HepG2 (cell line): Measurements from ENCODE around the gene WDR18. TPM values are rescaled to one million over a fixed set of nuclear protein-coding genes. Genes with fewer than 3 reads are reported as not detected.

Source experiments
- ESRRA ChIP-seq: sonication (generic); formaldehyde crosslinking; IDR thresholded peaks from 2 replicates; pipeline ENCODE4 v1.5.1; 2020; ENCODE audit warnings: mild to moderate bottlenecking, low read depth, missing genetic modification reagents
- FOSL2 ChIP-seq: sonication (generic); formaldehyde crosslinking; IDR thresholded peaks from 2 replicates; pipeline ENCODE4 v1.4.0; 2020; ENCODE audit warnings: missing genetic modification reagents
- FOXC1 ChIP-seq: sonication (generic); formaldehyde crosslinking; IDR thresholded peaks from 2 replicates; pipeline ENCODE4 v1.8.0; 2022; ENCODE audit warnings: mild to moderate bottlenecking, missing genetic modification reagents, borderline replicate concordance
- KAT2B ChIP-seq: fragments of 150-350 bp; IDR thresholded peaks from 2 replicates; pipeline ENCODE4 v1.6.1; 2014; ENCODE audit warnings: low read depth, low read length, borderline replicate concordance
- MED1 ChIP-seq: sonication (generic); formaldehyde crosslinking; IDR thresholded peaks from 2 replicates; pipeline ENCODE4 v1.4.0; 2020; ENCODE audit warnings: missing genetic modification reagents
- NR3C1 ChIP-seq: sonication (generic); formaldehyde crosslinking; IDR thresholded peaks from 2 replicates; pipeline ENCODE4 v1.4.0; 2020; ENCODE audit warnings: missing genetic modification reagents
- RXRA ChIP-seq: sonication (generic); formaldehyde crosslinking; IDR thresholded peaks from 2 replicates; pipeline ENCODE4 v1.5.1; 2020; ENCODE audit warnings: missing genetic modification reagents
- SIN3A ChIP-seq: IDR thresholded peaks from 2 replicates; pipeline ENCODE4 v1.6.1; 2011; ENCODE audit warnings: low read depth, mild to moderate bottlenecking, control low read depth, low read length, borderline replicate concordance
- SIX4 ChIP-seq: sonication (generic); formaldehyde crosslinking; IDR thresholded peaks from 2 replicates; pipeline ENCODE4 v1.4.0; 2020; ENCODE audit warnings: missing genetic modification reagents
- SMAD3 ChIP-seq: sonication (generic); formaldehyde crosslinking; IDR thresholded peaks from 2 replicates; pipeline ENCODE4 v1.4.0; 2020; ENCODE audit warnings: missing genetic modification reagents
- ZBTB20 ChIP-seq: sonication (generic); formaldehyde crosslinking; IDR thresholded peaks from 2 replicates; pipeline ENCODE4 v1.8.1; 2023; ENCODE audit warnings: missing genetic modification reagents, low read depth, mild to moderate bottlenecking, borderline replicate concordance
- ZFP1 ChIP-seq: IDR thresholded peaks from 2 replicates; pipeline ENCODE4 v1.6.1; 2016
- ZFP36 ChIP-seq: fragments of 150-350 bp; IDR thresholded peaks from 2 replicates; pipeline ENCODE4 v1.6.1; 2018; ENCODE audit warnings: borderline replicate concordance, low read length, low read depth; ENCODE audit not compliant: partially characterized antibody
- ZNF337 ChIP-seq: sonication (generic); formaldehyde crosslinking; IDR thresholded peaks from 2 replicates; pipeline ENCODE4 v1.5.1; 2020; ENCODE audit warnings: missing genetic modification reagents, low read depth, mild to moderate bottlenecking, borderline replicate concordance
- ZNF644 ChIP-seq: IDR thresholded peaks from 2 replicates; pipeline ENCODE4 v1.6.1; 2016; ENCODE audit warnings: low read depth
- ZNF670 ChIP-seq: sonication (generic); formaldehyde crosslinking; IDR thresholded peaks from 2 replicates; pipeline ENCODE4 v1.8.0; 2022; ENCODE audit warnings: mild to moderate bottlenecking, missing genetic modification reagents, borderline replicate concordance
- polyA plus RNA-seq, 8 experiments: library from polyadenylated mRNA; depleted of rRNA in 3 of 8; stranded (reverse) in 7 of 8; unstranded in 1 of 8; fragments of >200 nt; fragmentation: Illumina TruSeq in 4 of 8; extraction: Trizol in 4 of 8; gene quantifications; 2 replicates each; pipeline versions ENCODE4 v1.2.1 to v1.2.3, GENCODE V29; 2011 to 2016; ENCODE audit warnings: low read depth in 4 of 8, missing spikeins in 1 of 8, mixed read lengths in 1 of 8; ENCODE audit not compliant: insufficient read depth in 1 of 8
- total RNA-seq, 5 experiments: library from RNA; depleted of rRNA; stranded (reverse); fragments of >200 nt; fragmentation: Illumina TruSeq; extraction: Trizol; gene quantifications; 2 replicates each; pipeline ENCODE4 v1.2.3, GENCODE V29; 2016; ENCODE audit warnings: low read depth in 1 of 5
- TF ChIP-seq, protein P1 (sequence below): IDR thresholded peaks from 2 replicates; pipeline ENCODE4 v1.6.1; 2016; ENCODE audit warnings: mild to moderate bottlenecking, missing biosample characterization, missing genetic modification reagents
- TF ChIP-seq, protein P2 (sequence below): sonication (generic); formaldehyde crosslinking; IDR thresholded peaks from 2 replicates; pipeline ENCODE4 v1.5.0; 2020; ENCODE audit warnings: mild to moderate bottlenecking, missing genetic modification reagents
- TF ChIP-seq, protein P3 (sequence below): sonication (generic); formaldehyde crosslinking; IDR thresholded peaks from 2 replicates; pipeline ENCODE4 v1.4.0; 2020; ENCODE audit warnings: missing genetic modification reagents, borderline replicate concordance
- TF ChIP-seq, protein P4 (sequence below): sonication (generic); formaldehyde crosslinking; IDR thresholded peaks from 2 replicates; pipeline ENCODE4 v1.4.0; 2020; ENCODE audit warnings: missing genetic modification reagents
- TF ChIP-seq, protein P5 (sequence below): sonication (generic); formaldehyde crosslinking; IDR thresholded peaks from 2 replicates; pipeline ENCODE4 v1.8.1; 2023; ENCODE audit warnings: missing genetic modification reagents, mild to moderate bottlenecking, borderline replicate concordance

Gene WDR18
- total and polyA plus RNA-seq, 2 of the 13 experiments (the other 11 are each of a cell fraction or from before 2014, with no cell fraction given) = 36.4 to 47.6 TPM

DNA sequence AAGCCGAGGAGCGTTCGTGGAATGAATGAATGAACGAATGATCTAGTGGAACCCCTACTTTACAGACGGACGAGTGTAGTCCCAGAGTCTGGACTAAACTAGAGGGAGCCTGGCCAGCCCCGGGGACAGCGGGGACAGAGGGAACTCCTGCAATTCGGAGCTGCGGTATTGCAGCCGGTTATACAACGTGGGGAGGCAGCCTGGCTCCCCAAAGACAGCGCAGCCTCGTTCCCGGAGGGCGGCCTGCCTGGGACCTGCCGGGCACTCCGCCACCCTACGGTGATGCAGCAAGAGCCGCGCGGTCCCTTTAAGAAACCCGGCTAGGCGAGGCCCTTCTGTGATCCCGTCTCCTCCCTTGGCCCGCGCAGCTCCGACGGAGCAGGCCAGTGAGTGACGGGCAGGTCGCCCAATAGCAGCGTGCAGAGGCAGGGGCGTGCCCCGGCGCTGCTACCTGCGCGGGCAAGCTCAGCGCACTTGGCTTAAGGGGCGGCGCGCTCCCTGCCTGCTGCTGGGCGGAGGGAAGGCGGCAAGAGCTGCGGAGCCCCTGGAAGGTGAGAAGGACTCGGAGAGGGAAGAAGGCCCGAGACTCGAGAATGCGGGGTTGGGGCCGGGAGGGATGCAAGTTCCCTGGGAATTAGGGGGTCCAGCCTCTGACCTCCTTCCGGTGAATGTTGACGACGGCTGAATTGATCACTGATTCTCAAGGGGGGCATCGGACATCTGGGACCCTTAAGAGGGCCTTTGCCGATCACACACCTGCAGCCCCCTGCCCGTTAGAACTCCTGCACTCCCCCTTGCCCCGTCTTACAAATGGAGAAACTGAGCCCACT lies 55.7 kb downstream of the WDR18 start, which contains the start of gene ABCA7 (continued):
- peak; percentile 59; the same call in 1 of the 2 replicates for TF ChIP-seq RXRA (CRISPR knock-in tag)
- no peak for TF ChIP-seq ZNF670 (CRISPR knock-in tag)
- TF ChIP-seq, protein P1, sequence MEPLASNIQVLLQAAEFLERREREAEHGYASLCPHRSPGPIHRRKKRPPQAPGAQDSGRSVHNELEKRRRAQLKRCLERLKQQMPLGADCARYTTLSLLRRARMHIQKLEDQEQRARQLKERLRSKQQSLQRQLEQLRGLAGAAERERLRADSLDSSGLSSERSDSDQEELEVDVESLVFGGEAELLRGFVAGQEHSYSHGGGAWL (CRISPR knock-in tag) = peak; percentile 23; the same call in 1 of the 2 replicates
- TF ChIP-seq, protein P2, sequence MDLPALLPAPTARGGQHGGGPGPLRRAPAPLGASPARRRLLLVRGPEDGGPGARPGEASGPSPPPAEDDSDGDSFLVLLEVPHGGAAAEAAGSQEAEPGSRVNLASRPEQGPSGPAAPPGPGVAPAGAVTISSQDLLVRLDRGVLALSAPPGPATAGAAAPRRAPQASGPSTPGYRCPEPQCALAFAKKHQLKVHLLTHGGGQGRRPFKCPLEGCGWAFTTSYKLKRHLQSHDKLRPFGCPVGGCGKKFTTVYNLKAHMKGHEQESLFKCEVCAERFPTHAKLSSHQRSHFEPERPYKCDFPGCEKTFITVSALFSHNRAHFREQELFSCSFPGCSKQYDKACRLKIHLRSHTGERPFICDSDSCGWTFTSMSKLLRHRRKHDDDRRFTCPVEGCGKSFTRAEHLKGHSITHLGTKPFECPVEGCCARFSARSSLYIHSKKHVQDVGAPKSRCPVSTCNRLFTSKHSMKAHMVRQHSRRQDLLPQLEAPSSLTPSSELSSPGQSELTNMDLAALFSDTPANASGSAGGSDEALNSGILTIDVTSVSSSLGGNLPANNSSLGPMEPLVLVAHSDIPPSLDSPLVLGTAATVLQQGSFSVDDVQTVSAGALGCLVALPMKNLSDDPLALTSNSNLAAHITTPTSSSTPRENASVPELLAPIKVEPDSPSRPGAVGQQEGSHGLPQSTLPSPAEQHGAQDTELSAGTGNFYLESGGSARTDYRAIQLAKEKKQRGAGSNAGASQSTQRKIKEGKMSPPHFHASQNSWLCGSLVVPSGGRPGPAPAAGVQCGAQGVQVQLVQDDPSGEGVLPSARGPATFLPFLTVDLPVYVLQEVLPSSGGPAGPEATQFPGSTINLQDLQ (CRISPR knock-in tag) = no peak
- peak; percentile 72; the same call in 1 of the 2 replicates for TF ChIP-seq SIN3A
- TF ChIP-seq KAT2B = no peak
- no peak for TF ChIP-seq ESRRA (CRISPR knock-in tag)
- TF ChIP-seq NR3C1 (CRISPR knock-in tag) = no peak
- TF ChIP-seq, protein P3, sequence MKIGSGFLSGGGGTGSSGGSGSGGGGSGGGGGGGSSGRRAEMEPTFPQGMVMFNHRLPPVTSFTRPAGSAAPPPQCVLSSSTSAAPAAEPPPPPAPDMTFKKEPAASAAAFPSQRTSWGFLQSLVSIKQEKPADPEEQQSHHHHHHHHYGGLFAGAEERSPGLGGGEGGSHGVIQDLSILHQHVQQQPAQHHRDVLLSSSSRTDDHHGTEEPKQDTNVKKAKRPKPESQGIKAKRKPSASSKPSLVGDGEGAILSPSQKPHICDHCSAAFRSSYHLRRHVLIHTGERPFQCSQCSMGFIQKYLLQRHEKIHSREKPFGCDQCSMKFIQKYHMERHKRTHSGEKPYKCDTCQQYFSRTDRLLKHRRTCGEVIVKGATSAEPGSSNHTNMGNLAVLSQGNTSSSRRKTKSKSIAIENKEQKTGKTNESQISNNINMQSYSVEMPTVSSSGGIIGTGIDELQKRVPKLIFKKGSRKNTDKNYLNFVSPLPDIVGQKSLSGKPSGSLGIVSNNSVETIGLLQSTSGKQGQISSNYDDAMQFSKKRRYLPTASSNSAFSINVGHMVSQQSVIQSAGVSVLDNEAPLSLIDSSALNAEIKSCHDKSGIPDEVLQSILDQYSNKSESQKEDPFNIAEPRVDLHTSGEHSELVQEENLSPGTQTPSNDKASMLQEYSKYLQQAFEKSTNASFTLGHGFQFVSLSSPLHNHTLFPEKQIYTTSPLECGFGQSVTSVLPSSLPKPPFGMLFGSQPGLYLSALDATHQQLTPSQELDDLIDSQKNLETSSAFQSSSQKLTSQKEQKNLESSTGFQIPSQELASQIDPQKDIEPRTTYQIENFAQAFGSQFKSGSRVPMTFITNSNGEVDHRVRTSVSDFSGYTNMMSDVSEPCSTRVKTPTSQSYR = no peak
- TF ChIP-seq SMAD3 (CRISPR knock-in tag) = no peak
- TF ChIP-seq ZFP36 = no peak
- peak; percentile 21 for TF ChIP-seq FOSL2 (CRISPR knock-in tag)
- no peak for TF ChIP-seq ZNF644 (CRISPR knock-in tag)
- 0 out of 2 replicates have a peak, but pooled peaks have one; percentile 34 for TF ChIP-seq ZNF337 (CRISPR knock-in tag)
- no peak for TF ChIP-seq ZFP1
- TF ChIP-seq FOXC1 (CRISPR knock-in tag) = 0 out of 2 replicates have a peak, but pooled peaks have one; percentile 70
- TF ChIP-seq SIX4 (CRISPR knock-in tag) = no peak
- no peak for TF ChIP-seq ZBTB20
- TF ChIP-seq, protein P4, sequence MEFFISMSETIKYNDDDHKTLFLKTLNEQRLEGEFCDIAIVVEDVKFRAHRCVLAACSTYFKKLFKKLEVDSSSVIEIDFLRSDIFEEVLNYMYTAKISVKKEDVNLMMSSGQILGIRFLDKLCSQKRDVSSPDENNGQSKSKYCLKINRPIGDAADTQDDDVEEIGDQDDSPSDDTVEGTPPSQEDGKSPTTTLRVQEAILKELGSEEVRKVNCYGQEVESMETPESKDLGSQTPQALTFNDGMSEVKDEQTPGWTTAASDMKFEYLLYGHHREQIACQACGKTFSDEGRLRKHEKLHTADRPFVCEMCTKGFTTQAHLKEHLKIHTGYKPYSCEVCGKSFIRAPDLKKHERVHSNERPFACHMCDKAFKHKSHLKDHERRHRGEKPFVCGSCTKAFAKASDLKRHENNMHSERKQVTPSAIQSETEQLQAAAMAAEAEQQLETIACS = peak; percentile 48; the same call in 1 of the 2 replicates
- TF ChIP-seq MED1 (CRISPR knock-in tag) = peak; percentile 27; the same call in 1 of the 2 replicates
- TF ChIP-seq, protein P5, sequence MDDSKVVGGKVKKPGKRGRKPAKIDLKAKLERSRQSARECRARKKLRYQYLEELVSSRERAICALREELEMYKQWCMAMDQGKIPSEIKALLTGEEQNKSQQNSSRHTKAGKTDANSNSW = no peak
